ENCODE data around the gene ADRB1.

- TF ChIP-seq CTCF (IDR thresholded peaks at IDR 0.05), result no peak
- TF ChIP-seq POLR2A (IDR thresholded peaks at IDR 0.05), result no peak
- no peak for TF ChIP-seq EP300 (IDR thresholded peaks at IDR 0.05)
Observed at GRCh38 chr10:114017873-114018272, 25.8 kb upstream of the ADRB1 start.

All from gastroesophageal sphincter (tissue), 3 donors.